Pancreas (tissue), 10 donors: Measurements from ENCODE around the gene SCRT2. TPM values are rescaled to one million over a fixed set of nuclear protein-coding genes. Genes with fewer than 3 reads are reported as not detected.

ENCODE experiments used
- ATAC-seq, 4 donors: fragments of 200-7000 bp; cut with Tn5 transposase; one replicate each; pipeline versions ENCODE4 v1.8.0 to v1.9.1; 2020; ENCODE audit warnings: mild to moderate bottlenecking in 4 of 4, moderate library complexity in 4 of 4
- DNase-seq, 6 donors: peaks; one replicate each; pipeline ENCODE4 v3.0.0-alpha.2; 2020
- FAIRE-seq: peaks from 2 replicates; lab custom pipeline; 2012; peaks lifted over from hg19 to GRCh38; lab: Jason Lieb, UNC
- H3K27ac ChIP-seq, 4 donors: fragments of 200-600 bp; sonication (generic); 1 replicate in 3 of 4; 2 replicates in 1 of 4; pipeline versions ENCODE4 v1.5.0 to v1.8.0; 2020
- H3K27me3 ChIP-seq, 4 donors: fragments of 200-600 bp; one replicate each; pipeline ENCODE4 v1.8.0; 2021
- H3K36me3 ChIP-seq, 3 donors: fragments of 200-600 bp; sonication (generic) in 1 of 3; one replicate each; pipeline versions ENCODE4 v1.5.0 to v1.8.0; 2020 to 2021
- H3K4me1 ChIP-seq, 3 donors: fragments of 200-600 bp; one replicate each; pipeline ENCODE4 v1.8.0; 2021
- H3K4me3 ChIP-seq, 4 donors: fragments of 200-600 bp; sonication (generic) in 2 of 4; one replicate each; pipeline versions ENCODE4 v1.5.0 to v1.8.0; 2020 to 2021
- H3K9me3 ChIP-seq, 4 donors: fragments of 200-600 bp; one replicate each; pipeline ENCODE4 v1.8.0; 2021
- CTCF ChIP-seq, 4 donors: fragments of 200-600 bp; sonication (generic) in 3 of 4; IDR thresholded peaks; one replicate each; pipeline versions ENCODE4 v1.5.0 to v1.8.0; 2021; ENCODE audit warnings: antibody characterized with exemption in 4 of 4
- WGBS, 2 donors: extraction: QIAGEN DNeasy Blood & Tissue Kit; methylation state at CpG; one replicate each; pipeline ENCODE4 v1.1.7; 2013; 5-methylcytosine and 5-hydroxymethylcytosine counted together
- intact Hi-C, 3 donors: fragments of 100-400 bp; cut with DNase I; formaldehyde crosslinking; loops; one replicate each; pipeline versions ENCODE4 v1.11.1 to v1.14.2; 2022
- polyA plus RNA-seq, 2 donors: library from polyadenylated mRNA; stranded (reverse); fragments of 200-250 nt; gene quantifications; one replicate each; pipeline ENCODE4 v1.2.3, GENCODE V29; 2013
- total RNA-seq, 6 donors: library from RNA; stranded (reverse); fragmentation: NEBNext Ultra II Directional in 4 of 6; extraction: Animal tissue kit (Norgen Biotek cat#: 25700) in 4 of 6; gene quantifications; one replicate each; pipeline versions ENCODE4 v1.2.1 to v1.2.4, GENCODE V29; 2021 to 2023
- donor health status: healthy with polysubstance abuse.
- donor health status: DM: no; HTN: no; CAD: no; lungs with moderate emphysema.
- donor health status: DM: no; HTN: no; CAD: no.
- donor health status: control.
- donor health status: control.
- donor health status: Bipolar disorder and iron deficiency.
- donor health status: DM: yes; HTN: yes; CAD: no.
- donor health status: DM: no; HTN: no; CAD: no.
- donor health status: DM: no; HTN: no; CAD: no.
- donor health status: DM: yes; HTN: yes; CAD: no.

The SCRT2 gene
- total and polyA plus RNA-seq, 8 donors = 0.04 to 0.63 (median 0.07) TPM; not detected in 2

- DNase-seq = peak; percentile 89 to 96 (median 92)
- intact Hi-C loops = no loop called here
- no peak for FAIRE-seq
- WGBS, 2 donors = 1 to 2% methylated on average over 57 to 74 of the region's 74 CpGs
- H3K4me1 ChIP-seq = peaks cover 0 to 7% (median 0%) of the 10 kb centered on the region in 3 donors
- H3K27ac ChIP-seq = peak within 1 kb of the TSS; percentile 55 to 70 (median 62)
- peaks cover 0 to 7% (median 5%) of the 10 kb centered on the region in 3 donors for H3K36me3 ChIP-seq
- peak; percentile 13 to 45 (median 38) for TF ChIP-seq CTCF (IDR thresholded peaks at IDR 0.05)
- H3K9me3 ChIP-seq = no peaks in the 10 kb centered on the region
- no peaks in the 10 kb centered on the region for H3K27me3 ChIP-seq
- H3K4me3 ChIP-seq = peak within 1 kb of the TSS; percentile 44 to 77 (median 67)
- peak; percentile 95 to 98 (median 96) for ATAC-seq
Observed at GRCh38 chr20:653110-653589, 22.5 kb downstream of the SCRT2 start, which contains the start of gene SRXN1. TSS of gene SRXN1 (minus strand) at chr20:653200. CDS start at chr20:653185, 15 bp downstream.

DNA sequence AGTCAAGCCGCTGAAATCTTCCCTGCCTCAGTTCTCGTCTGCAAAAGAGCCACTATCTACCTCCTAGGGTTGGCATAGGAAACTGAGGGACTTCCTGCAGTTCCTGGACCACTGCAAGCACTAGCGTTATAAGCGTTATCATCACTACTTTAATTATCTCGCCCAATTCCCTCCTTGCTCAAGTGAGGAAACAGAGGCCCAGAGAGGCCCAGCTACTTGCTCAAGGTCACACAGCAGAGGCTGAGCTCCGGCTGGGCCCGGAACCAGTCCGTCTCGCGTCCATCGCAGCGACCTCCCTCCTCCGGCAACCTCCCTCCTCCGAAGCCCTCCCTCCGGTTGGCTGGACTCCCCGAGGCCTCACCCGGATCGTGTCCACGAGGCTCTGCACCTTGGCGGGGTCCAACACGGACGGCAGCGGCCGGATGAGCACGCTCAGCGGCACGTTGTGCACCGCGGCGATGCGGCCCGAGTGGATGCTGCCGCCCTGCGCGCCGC lies 22.9 kb downstream of the SCRT2 start:
- peak in 3 of 4 donors; percentile 3 to 25 (median 14) for ATAC-seq
- Histone ChIP-seq H3K4me1 (peaks cover 0 to 7% (median 0%) of the 10 kb centered on the region in 3 donors), H3K9me3 (no peaks in the 10 kb centered on the region), H3K36me3 (peaks cover 0 to 12% (median 10%) of the 10 kb centered on the region in 3 donors), H3K4me3 (peak overlapping the region; percentile 44 to 77 (median 67)), H3K27me3 (no peaks in the 10 kb centered on the region), H3K27ac (peak overlapping the region in 2 of 4 donors; percentile 55 to 70)
- DNase-seq = peak in 5 of 6 donors; percentile 33 to 83 (median 49)
- no peak for TF ChIP-seq CTCF (IDR thresholded peaks at IDR 0.05)
- no peak for FAIRE-seq
- intact Hi-C loops = no loop called here
- WGBS, 2 donors = 2 to 3% methylated on average over 31 to 36 of the region's 36 CpGs

DNA sequence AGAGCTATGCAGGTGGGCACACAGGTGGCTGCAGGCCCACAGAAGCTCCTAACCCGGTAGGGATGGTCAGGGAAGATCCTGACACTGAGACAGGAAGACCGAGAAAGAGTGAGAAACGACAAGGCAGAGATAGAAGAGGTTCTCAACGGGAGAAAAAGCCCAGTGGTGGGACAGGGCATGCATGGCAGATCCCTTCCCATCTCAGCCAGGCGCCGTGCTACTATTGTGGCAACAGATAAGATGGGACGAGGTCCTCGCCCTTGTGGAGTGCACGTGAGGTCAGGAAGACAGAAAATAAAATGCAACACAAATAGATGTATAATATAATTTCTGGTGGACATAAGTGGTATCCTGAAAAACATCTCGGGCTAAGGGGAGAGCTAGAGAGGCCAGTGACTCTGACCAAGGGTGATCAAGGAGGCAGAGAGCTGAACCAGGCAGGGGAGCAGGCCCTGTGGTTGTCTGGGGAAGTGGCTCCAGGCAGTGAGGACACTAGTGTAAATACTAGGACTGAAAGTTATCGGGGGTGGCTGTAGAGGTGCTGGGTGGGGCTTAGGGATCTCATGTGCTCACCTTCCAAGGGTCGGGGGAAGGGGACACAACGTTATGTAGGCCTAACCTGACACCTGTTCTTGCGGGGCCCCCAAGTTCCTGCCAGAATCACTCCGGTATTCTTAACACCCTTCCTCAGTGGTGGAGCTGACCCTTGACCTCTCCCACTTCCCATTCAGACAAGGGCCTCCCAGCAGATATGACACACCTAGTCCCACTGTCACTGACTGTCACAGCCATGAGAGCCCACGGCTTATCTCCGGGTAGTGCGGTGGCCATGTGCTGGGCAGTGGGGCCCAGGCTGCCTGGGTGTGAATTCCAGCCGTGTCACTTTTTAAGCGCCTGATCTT lies 23.6 kb downstream of the SCRT2 start:
- 53 to 61% methylated on average over 20 of the region's 20 CpGs for WGBS, 2 donors
- ATAC-seq (no peak), FAIRE-seq (no peak)

GRCh38 chr20:650954-651353 lies 24.6 kb downstream of the SCRT2 start:
- Histone ChIP-seq H3K4me3 (no peak overlapping the region), H3K9me3 (no peaks in the 10 kb centered on the region), H3K4me1 (peaks cover 0 to 7% (median 2%) of the 10 kb centered on the region in 3 donors), H3K27ac (no peak overlapping the region), H3K27me3 (no peaks in the 10 kb centered on the region), H3K36me3 (peaks cover 0 to 14% (median 13%) of the 10 kb centered on the region in 3 donors)
- no peak for DNase-seq
- 81 to 83% methylated on average over 5 of the region's 5 CpGs for WGBS, 2 donors
- intact Hi-C loops = no loop called here
- no peak for ATAC-seq
- no peak for FAIRE-seq
- TF ChIP-seq CTCF (IDR thresholded peaks at IDR 0.05) = no peak

More for the DNA sequence above, 23.6 kb downstream of the SCRT2 start:
- Histone ChIP-seq H3K9me3 (no peaks in the 10 kb centered on the region), H3K4me1 (peaks cover 0 to 7% (median 0%) of the 10 kb centered on the region in 3 donors), H3K36me3 (peaks cover 0 to 14% (median 13%) of the 10 kb centered on the region in 3 donors), H3K4me3 (peak overlapping the region; percentile 44 to 77 (median 67)), H3K27ac (peak overlapping the region in 1 of 4 donors; percentile 70), H3K27me3 (no peaks in the 10 kb centered on the region)
- intact Hi-C loops = no loop called here
- TF ChIP-seq CTCF (IDR thresholded peaks at IDR 0.05) = no peak
- no peak for DNase-seq
